ENCODE results near the gene DNM3. TPM values are rescaled to one million over a fixed set of nuclear protein-coding genes. Genes with fewer than 3 reads are reported as not detected.

Gene DNM3
- total and polyA plus RNA-seq, 10 of the 15 experiments (the other 5 are each of a cell fraction or from before 2014, with no cell fraction given): 0.03 to 1.5 (median 0.08) TPM; not detected in 3

DNA sequence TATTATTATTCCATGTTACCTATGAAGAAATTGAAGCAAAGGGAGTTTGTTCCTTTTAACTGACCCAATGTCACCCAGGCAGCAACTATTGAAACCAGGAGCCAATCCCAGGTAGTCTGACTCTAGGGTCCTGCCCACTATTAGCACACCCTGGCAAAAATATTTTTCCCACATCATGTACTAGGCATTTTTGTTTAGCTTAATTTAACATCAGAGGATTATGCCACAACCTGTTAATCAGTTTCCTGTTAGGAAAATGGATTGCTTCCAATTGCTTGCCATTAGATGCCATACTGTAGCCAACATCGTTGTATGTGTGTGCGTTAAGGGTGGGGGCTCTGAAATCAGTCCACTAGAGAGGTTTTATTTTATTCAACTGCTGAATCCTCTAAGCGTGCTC lies 281.1 kb downstream of the DNM3 start (continued):
- TF ChIP-seq, protein P1, sequence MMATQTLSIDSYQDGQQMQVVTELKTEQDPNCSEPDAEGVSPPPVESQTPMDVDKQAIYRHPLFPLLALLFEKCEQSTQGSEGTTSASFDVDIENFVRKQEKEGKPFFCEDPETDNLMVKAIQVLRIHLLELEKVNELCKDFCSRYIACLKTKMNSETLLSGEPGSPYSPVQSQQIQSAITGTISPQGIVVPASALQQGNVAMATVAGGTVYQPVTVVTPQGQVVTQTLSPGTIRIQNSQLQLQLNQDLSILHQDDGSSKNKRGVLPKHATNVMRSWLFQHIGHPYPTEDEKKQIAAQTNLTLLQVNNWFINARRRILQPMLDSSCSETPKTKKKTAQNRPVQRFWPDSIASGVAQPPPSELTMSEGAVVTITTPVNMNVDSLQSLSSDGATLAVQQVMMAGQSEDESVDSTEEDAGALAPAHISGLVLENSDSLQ (IDR thresholded peaks at IDR 0.05): no peak
- TF ChIP-seq SUZ12 (IDR thresholded peaks at IDR 0.05; ENCODE audit: unreplicated experiment) (no peak), SMAD1 (IDR thresholded peaks at IDR 0.05; ENCODE audit: low read depth, partially characterized antibody) (no peak)

DNA sequence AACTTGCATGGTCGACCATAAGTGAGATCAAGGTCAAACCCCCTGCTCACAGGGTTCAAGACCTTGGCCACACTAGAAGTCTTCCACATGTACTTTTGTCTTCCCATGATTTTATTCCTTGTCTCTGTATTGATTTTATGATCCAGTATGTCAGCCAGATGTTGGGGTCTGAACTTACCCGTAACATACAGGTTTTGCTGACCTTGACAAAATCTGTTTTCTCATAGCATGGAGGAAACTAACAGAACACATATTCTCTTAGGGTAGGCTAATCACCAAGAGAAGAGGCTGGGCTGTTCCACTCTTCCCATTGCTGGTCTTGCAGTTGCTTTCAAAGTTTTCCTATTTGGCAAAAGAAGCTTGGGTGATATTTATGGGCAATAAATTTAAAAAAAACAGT lies 284.0 kb downstream of the DNM3 start:
- no peak for FAIRE-seq
- Histone ChIP-seq H3K4me1 (ENCODE audit: control insufficient read depth, insufficient read depth, low read length) (no peaks in the 10 kb centered on the region), H3K27ac (ENCODE audit: control insufficient read depth, insufficient read depth) (no peak overlapping the region), H3K27me3 (replicated peaks in 1 of 2; ENCODE audit: control insufficient read depth in 2 of 2, insufficient read depth in 2 of 2, low read length in 1 of 2) (no peaks in the 10 kb centered on the region), H3K4me2 (ENCODE audit: control insufficient read depth, insufficient read depth) (no peak overlapping the region), H3K9ac (ENCODE audit: control insufficient read depth, insufficient read depth, low read length) (no peak overlapping the region), H3K36me3 (ENCODE audit: control insufficient read depth in 2 of 2, insufficient read depth in 2 of 2, low read length in 1 of 2) (no peaks in the 10 kb centered on the region), H3K9me3 (replicated peaks; ENCODE audit: control insufficient read depth, insufficient read depth, low read length) (peaks cover 3% of the 10 kb centered on the region; the same call in 2 of the 3 replicates), H3K4me3 (no peak overlapping the region), H2AFZ (ENCODE audit: control insufficient read depth, low read depth, low read length) (no peak overlapping the region), H4K20me1 (ENCODE audit: control insufficient read depth, insufficient read depth) (no peaks in the 10 kb centered on the region), H3K79me2 (ENCODE audit: control insufficient read depth, insufficient read depth, low read length) (no peaks in the 10 kb centered on the region)
- intact Hi-C loops (cut with micrococcal nuclease; ENCODE audit: unreplicated experiment) (no loop called here), in situ Hi-C loops (cut with MboI) (no loop called here)
- ATAC-seq: no peak
- TF ChIP-seq ZNF384 (IDR thresholded peaks at IDR 0.05; ENCODE audit: borderline replicate concordance, low read depth, low read length): no peak
- no peak for TF ChIP-seq TCF3 (IDR thresholded peaks at IDR 0.05; ENCODE audit: borderline replicate concordance, insufficient read depth, low read depth, low read length)
- TF ChIP-seq SP1 (IDR thresholded peaks at IDR 0.05; ENCODE audit: low read depth, low read length): no peak
- TF ChIP-seq GATAD2B (conservative IDR thresholded peaks at IDR 0.05; ENCODE audit: low read depth): no peak
- TF ChIP-seq IKZF1 (conservative IDR thresholded peaks at IDR 0.05): no peak
- no peak for TF ChIP-seq SREBF1 (IDR thresholded peaks at IDR 0.05; ENCODE audit: low read length)
- no peak for TF ChIP-seq EZH2 (IDR thresholded peaks at IDR 0.05; ENCODE audit: borderline replicate concordance, control insufficient read depth, low read depth, low read length)
- TF ChIP-seq IRF4 (IDR thresholded peaks at IDR 0.05; ENCODE audit: low read depth, low read length): no peak
- TF ChIP-seq MTA2 (IDR thresholded peaks at IDR 0.05; ENCODE audit: low read depth): no peak
- no peak for TF ChIP-seq CHD1 (IDR thresholded peaks at IDR 0.05; ENCODE audit: low read depth, low read length)
- ChIA-PET CTCF (interaction anchor here (0.8 to 1.6 kb wide), 2 partner anchors 10 to 273 kb away, joined by 3 to 6 read pairs; no protein-coding TSS in a partner anchor), POLR2A (no interaction called here), SMC1A (ENCODE audit: uncharacterized antibody, unreplicated experiment) (interaction anchor here (0.8 to 1.5 kb wide), 6 partner anchors 8 to 106 kb away, joined by 3 read pairs; no protein-coding TSS in a partner anchor), RAD21 (ENCODE audit: unreplicated experiment) (interaction anchor here (1.6 kb wide), 1 partner anchor 55 kb away, joined by 3 read pairs; no protein-coding TSS in a partner anchor)
- BruUV-seq (replicated peaks): no TSS peak
- 35% methylated on average over 2 of the region's 2 CpGs for WGBS (ENCODE audit: insufficient coverage, insufficient replicate concordance, low lambda C conversion rate, missing lambda C conversion rate)
- DNase-seq (ENCODE audit: low read depth, low spot score): no peak

Data from GM12878 (cell line).